GM19467 (cell line): Measurements from ENCODE around the gene PLEKHA7.
"Not testable (repeated sequence)": the region's sequence is repeated elsewhere in the genome, so short reads cannot be mapped to it uniquely, and the experiment has no call there.

Experiments used
- ATAC-seq: cut with Tn5 transposase; IDR thresholded peaks from one replicate; pipeline ENCODE4 v1.9.1; 2021; ENCODE audit warnings: mild to moderate bottlenecking, moderate library complexity; ENCODE audit not compliant: unreplicated experiment

Gene PLEKHA7, protein sequence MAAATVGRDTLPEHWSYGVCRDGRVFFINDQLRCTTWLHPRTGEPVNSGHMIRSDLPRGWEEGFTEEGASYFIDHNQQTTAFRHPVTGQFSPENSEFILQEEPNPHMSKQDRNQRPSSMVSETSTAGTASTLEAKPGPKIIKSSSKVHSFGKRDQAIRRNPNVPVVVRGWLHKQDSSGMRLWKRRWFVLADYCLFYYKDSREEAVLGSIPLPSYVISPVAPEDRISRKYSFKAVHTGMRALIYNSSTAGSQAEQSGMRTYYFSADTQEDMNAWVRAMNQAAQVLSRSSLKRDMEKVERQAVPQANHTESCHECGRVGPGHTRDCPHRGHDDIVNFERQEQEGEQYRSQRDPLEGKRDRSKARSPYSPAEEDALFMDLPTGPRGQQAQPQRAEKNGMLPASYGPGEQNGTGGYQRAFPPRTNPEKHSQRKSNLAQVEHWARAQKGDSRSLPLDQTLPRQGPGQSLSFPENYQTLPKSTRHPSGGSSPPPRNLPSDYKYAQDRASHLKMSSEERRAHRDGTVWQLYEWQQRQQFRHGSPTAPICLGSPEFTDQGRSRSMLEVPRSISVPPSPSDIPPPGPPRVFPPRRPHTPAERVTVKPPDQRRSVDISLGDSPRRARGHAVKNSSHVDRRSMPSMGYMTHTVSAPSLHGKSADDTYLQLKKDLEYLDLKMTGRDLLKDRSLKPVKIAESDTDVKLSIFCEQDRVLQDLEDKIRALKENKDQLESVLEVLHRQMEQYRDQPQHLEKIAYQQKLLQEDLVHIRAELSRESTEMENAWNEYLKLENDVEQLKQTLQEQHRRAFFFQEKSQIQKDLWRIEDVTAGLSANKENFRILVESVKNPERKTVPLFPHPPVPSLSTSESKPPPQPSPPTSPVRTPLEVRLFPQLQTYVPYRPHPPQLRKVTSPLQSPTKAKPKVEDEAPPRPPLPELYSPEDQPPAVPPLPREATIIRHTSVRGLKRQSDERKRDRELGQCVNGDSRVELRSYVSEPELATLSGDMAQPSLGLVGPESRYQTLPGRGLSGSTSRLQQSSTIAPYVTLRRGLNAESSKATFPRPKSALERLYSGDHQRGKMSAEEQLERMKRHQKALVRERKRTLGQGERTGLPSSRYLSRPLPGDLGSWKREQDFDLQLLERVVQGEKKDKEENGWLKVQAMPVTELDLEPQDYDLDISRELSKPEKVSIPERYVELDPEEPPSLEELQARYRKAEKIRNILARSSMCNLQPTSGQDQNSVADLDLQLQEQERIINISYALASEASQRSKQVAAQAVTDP

GRCh38 chr11:17014321-17014832 is at the start of gene PLEKHA7:
Gene PLEKHA7, minus strand, starts transcription at chr11:17014414. Its CDS starts 13 bp downstream, at chr11:17014401.
- no peak for ATAC-seq

DNA sequence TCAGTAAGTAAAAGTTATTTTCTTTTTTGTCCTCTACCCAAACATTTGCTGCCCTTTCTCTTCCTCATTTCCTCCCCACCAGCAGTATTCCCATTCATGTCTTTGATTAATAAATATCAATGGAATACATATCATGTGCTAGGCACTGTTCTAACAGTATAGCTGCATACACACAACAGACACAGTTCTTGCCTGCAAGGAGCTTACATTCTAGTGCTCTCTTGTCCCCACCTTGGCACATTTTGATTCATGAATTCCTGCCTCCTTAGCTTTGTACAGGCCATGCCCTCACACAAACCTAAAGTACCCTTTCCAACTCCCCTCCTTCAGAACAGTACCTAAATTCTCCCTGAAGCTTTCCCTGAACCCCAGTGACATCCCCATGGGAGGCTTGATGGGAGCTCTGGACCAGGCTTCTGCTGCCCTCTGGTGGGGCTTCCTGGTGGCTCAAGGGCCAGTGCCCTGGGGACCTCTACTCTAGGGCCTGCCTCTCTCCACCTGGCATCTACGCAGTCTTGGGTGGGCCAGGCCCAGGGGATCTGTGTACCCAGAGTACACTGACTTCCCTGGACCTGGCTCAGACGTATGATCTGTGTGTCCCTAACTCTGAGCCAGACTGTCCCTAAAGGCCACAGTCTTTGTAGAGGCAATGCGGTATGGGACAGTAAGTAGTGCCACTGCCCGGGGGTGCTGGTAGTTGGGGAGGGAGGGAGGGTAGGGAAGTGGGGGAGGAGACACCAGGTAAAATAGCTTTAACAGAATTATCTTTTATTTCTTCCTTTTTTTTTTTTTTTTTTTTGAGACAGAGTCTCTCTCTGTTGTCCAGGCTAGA is 49.2 kb upstream of the PLEKHA7 start:
- ATAC-seq, result peak; percentile 61

DNA sequence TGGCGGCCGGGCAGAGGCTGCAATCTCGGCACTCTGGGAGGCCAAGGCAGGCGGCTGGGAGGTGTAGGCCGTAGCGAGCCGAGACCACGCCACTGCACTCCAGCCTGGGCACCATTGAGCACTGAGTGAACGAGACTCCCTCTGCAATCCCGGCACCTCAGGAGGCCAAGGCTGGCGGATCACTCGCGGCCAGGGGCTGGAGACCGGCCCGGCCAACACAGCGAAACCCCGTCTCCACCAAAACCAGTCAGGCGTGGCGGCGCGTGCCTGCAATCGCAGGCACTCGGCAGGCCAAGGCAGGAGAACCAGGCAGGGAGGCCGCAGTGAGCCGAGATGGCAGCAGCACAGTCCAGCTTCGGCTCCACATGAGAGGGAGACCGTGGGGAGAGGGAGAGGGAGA is 36.9 kb upstream of the PLEKHA7 start:
- not testable (repeated sequence) for ATAC-seq

- ATAC-seq, result not testable (repeated sequence)
Observed at GRCh38 chr11:17048491-17048890, 34.3 kb upstream of the PLEKHA7 start.

DNA sequence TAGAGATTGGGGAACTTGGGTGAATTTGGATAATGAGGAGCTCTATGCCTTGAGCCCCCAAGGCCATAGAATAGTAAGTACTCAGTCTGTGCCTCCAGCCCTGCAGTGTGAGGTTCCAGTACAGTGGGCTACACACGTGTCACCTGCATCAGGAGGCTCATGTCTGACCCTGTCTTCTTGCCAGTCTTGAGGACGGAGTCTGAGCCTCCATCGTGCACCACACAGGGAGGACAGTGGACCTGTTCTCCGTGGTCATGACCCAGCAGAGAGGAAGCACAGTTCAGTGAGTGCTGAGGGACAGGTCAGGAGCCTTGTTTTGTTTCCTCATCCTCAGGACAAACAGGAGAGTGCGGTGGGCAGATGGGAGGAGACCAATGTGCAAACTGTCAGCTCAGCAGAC is 32.5 kb upstream of the PLEKHA7 start:
- no peak for ATAC-seq

DNA sequence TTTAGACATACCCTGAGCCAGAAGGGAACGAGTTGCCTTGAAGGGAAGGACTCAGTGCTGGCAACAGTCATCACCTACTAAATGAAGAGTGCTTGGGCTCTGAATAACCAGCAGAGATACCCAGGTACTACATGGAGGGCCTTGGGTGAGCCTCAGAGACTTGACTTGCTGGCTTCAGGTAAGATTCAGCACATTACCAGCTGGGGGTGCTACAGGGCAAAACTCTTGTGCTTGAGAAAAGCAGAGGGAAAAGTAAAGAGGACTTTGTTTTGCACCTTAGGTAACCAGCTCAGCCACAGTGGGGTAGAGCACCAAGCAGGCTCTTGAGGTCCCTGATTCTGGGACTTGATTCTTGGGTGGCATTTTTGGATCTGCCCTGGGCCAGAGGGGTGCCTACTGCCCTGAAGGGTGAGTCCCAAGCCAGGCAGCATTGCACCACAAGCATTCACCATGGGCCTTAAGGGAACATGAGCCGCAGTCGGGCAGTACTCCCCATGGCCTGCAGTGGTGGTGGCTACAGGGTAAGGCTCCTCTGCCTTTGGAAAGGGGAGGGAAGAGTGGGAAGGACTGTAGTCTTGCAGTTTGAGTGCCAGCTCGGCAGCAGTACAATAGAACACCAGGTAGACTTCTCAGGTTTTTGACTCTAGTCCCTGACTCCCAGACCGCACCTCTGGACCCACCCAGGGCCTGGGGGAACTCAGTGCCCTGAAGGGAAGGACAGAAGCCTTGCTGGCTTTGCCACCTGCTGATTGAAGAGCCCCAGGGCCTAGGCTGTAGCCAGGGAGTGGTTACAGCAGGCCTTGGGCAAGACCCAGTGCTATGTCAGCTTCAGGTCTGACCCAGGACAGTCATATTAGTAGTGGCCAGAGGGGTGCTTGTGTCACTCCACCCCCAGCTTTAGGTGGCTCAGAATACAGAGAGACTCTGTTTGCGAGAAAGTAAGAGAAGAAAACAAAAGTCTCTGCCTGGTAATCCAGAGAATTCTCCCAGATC is 22.7 kb upstream of the PLEKHA7 start:
- ATAC-seq, result no peak

DNA sequence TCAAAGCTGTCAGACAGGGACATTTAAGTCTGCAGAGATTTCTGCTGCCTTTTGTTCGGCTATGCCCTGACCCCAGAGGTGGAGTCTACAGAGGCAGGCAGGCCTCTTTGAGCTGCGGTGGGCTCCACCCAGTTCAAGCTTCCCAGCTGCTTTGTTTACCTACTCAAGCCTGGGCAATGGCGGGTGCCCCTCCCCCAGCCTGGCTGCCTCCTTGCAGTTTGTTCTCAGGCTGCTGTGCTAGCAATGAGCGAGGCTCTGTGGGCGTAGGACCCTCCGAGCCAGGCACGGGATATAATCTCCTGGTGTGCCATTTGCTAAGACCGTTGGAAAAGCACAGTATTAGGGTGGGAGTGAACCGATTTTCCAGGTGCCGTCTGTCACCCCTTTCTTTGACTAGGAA is 19.8 kb upstream of the PLEKHA7 start:
- ATAC-seq, result not testable (repeated sequence)

- no peak for ATAC-seq
Observed at GRCh38 chr11:17026487-17027082, 12.4 kb upstream of the PLEKHA7 start.

- no peak for ATAC-seq
Observed at GRCh38 chr11:17024924-17025323, 10.7 kb upstream of the PLEKHA7 start.

GRCh38 chr11:17021511-17021910 is 7.3 kb upstream of the PLEKHA7 start:
- ATAC-seq, result no peak

DNA sequence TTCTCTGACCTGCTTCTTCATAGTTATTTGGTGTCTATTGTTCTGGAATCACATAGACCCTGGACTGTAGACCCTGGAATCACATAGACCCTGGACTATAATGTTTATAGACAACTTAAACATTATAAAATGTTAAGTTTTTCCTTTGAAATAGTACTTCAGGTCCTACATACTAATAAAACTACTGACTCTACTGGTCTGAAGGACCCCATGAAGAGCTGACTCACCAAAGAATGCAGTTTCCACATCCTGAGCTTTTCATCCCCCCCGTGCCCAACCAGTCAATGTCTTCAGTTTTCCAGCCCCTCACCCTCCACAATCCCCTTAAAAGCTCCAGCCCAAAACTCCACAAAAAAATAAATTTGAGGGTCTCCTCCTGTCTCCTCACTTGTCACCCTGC is 6.6 kb upstream of the PLEKHA7 start:
- no peak for ATAC-seq

DNA sequence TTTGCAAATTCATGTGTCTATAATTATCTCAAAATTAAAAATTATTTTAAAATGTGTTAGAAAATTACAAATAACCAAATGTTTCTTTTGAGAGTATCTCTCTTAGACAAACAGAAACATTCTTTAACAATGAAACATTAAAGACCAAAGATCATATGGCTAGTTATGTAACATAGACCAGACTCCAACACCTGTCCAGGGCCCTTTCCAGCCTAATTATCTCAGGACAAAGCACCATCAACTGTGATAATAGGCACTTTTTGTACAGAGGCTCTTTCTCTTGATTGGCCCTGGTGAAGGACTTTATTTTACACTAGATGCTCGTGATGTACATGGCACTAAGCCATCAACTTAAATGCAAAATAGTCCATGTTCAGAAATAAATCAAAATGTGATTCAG is 5.0 kb upstream of the PLEKHA7 start:
- ATAC-seq, result no peak

DNA sequence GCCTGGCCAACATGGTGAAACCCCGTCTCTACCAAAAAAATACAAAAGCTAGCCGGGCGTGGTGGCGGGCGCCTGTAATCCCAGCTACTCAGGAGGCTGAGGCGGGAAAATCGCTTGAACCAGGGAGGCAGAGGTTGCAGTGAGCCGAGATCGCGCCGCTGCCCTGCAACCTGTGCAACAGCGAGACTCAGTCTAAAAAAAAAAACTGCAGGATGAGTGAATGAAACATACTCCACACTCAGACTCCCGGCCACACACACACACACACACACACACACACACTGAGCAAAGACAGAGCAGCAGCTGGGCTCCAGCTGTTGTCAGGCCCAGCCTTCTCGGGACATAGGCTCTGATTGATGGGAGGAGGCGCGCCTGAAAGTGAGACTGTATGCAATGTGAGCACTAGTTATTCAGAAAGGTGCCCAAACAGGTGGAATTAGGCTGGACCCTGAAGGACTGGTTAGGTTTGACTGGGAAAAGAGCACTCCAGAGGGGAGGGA is 1.5 kb upstream of the PLEKHA7 start:
- ATAC-seq, result no peak

GRCh38 chr11:17014833-17015626 is 816 bp upstream of the PLEKHA7 start:
- ATAC-seq, result no peak

GRCh38 chr11:17013548-17014320 is 480 bp downstream of the PLEKHA7 start:
- ATAC-seq, result no peak

DNA sequence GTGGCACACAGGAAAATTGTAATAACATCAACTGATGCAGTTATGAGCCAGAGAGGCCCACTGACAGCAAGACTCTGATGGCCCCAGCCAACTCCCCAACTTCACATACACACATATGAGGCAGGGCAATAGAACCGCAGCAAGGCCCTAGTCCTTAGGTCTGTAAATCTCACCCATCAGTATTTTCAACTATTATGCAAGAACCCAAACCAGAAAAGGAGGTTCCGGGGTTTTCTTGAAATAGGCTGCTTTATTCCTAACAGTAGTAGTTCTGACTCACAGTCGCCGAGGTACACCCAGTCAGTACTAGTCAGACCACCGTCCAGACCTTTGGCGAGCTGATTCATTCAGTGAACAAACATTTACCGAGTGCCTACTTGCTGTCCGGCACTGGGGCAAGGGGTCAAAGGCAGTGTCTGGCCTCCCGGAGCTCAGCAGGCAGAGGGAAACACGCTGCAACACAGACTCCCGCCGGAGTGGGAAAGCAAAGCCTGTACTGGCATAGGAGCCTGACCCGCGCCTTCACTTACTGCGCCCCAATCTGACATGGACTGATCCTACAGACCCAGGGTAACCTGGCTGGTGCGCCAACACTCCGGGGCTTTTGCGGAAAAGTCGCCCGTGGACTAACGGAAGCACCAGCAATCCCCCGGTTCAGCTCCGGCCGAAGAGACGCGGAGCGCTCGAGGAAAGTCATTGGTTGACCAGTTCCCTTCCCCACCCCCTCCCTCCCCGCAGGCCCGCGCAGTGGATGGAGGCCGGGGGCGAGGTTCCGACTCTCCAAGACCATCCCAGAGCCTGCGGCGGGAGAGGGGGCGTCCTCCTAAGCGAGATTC is 1.3 kb downstream of the PLEKHA7 start:
- ATAC-seq, result no peak
